Panc1 (cell line): Measurements from ENCODE around the gene ZNF653.

Experiments
- TF ChIP-seq, protein P1 (sequence below): fragments of 450-650 bp; IDR thresholded peaks from 2 replicates; pipeline ENCODE4 v1.5.1; 2017; ENCODE audit warnings: mild to moderate bottlenecking
- TF ChIP-seq, protein P2 (sequence below), 2 experiments: IDR thresholded peaks; 2 replicates each; pipeline ENCODE4 v1.6.1; 2011 to 2012; ENCODE audit warnings: low read depth in 2 of 2, control low read depth in 1 of 2, low read length in 1 of 2, mild to moderate bottlenecking in 1 of 2, moderate library complexity in 1 of 2; ENCODE audit not compliant: insufficient read depth in 1 of 2

DNA sequence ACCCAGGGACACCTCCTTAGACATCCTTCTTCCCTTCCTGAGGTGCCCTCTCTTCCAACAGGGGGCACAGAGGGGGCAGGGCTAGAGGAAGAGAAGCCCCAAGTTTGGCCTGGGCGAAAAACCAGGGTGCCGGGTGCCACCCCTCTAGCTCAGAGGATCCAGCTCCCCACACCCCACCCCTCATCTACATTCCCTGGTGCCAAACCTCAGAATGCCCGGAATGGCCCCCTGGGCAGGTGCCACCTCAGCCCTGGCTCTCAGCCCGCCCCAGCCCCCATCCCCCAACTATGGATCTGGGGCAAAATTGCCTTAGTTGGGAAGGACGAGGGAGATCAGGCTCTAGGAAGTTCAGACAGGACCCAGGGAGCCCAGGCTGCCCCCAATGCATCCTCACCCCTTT is 35.0 kb upstream of the ZNF653 start:
- TF ChIP-seq, protein P1, sequence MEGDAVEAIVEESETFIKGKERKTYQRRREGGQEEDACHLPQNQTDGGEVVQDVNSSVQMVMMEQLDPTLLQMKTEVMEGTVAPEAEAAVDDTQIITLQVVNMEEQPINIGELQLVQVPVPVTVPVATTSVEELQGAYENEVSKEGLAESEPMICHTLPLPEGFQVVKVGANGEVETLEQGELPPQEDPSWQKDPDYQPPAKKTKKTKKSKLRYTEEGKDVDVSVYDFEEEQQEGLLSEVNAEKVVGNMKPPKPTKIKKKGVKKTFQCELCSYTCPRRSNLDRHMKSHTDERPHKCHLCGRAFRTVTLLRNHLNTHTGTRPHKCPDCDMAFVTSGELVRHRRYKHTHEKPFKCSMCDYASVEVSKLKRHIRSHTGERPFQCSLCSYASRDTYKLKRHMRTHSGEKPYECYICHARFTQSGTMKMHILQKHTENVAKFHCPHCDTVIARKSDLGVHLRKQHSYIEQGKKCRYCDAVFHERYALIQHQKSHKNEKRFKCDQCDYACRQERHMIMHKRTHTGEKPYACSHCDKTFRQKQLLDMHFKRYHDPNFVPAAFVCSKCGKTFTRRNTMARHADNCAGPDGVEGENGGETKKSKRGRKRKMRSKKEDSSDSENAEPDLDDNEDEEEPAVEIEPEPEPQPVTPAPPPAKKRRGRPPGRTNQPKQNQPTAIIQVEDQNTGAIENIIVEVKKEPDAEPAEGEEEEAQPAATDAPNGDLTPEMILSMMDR = no peak
- TF ChIP-seq, protein P2, sequence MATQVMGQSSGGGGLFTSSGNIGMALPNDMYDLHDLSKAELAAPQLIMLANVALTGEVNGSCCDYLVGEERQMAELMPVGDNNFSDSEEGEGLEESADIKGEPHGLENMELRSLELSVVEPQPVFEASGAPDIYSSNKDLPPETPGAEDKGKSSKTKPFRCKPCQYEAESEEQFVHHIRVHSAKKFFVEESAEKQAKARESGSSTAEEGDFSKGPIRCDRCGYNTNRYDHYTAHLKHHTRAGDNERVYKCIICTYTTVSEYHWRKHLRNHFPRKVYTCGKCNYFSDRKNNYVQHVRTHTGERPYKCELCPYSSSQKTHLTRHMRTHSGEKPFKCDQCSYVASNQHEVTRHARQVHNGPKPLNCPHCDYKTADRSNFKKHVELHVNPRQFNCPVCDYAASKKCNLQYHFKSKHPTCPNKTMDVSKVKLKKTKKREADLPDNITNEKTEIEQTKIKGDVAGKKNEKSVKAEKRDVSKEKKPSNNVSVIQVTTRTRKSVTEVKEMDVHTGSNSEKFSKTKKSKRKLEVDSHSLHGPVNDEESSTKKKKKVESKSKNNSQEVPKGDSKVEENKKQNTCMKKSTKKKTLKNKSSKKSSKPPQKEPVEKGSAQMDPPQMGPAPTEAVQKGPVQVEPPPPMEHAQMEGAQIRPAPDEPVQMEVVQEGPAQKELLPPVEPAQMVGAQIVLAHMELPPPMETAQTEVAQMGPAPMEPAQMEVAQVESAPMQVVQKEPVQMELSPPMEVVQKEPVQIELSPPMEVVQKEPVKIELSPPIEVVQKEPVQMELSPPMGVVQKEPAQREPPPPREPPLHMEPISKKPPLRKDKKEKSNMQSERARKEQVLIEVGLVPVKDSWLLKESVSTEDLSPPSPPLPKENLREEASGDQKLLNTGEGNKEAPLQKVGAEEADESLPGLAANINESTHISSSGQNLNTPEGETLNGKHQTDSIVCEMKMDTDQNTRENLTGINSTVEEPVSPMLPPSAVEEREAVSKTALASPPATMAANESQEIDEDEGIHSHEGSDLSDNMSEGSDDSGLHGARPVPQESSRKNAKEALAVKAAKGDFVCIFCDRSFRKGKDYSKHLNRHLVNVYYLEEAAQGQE (IDR thresholded peaks at IDR 0.05; ENCODE audit: insufficient read depth in 1 of 2, low read depth in 2 of 2, low read length in 1 of 2) = no peak
